Neuron (in vitro differentiated cells): ENCODE results near the gene FAT1.

Experiments
- H2AFZ ChIP-seq: one replicate; pipeline ENCODE4 v1.6.1; 2013; ENCODE audit warnings: low read depth, mild to moderate bottlenecking, inconsistent platforms, low read length, moderate library complexity
- H3K27me3 ChIP-seq: one replicate; pipeline ENCODE4 v1.6.1; 2013; ENCODE audit warnings: low read length; ENCODE audit not compliant: insufficient read depth
- H3K36me3 ChIP-seq: one replicate; pipeline ENCODE4 v1.6.1; 2013; ENCODE audit warnings: low read length; ENCODE audit not compliant: insufficient read depth
- H3K4me1 ChIP-seq: one replicate; pipeline ENCODE4 v1.6.1; 2013; ENCODE audit warnings: low read length; ENCODE audit not compliant: insufficient read depth
- H3K4me3 ChIP-seq: 2 replicates; pipeline ENCODE4 v1.5.1; 2013; ENCODE audit warnings: mild to moderate bottlenecking, low read length, moderate library complexity
- H3K9me3 ChIP-seq: one replicate; pipeline ENCODE4 v1.6.1; 2013; ENCODE audit warnings: low read length

Gene FAT1

DNA sequence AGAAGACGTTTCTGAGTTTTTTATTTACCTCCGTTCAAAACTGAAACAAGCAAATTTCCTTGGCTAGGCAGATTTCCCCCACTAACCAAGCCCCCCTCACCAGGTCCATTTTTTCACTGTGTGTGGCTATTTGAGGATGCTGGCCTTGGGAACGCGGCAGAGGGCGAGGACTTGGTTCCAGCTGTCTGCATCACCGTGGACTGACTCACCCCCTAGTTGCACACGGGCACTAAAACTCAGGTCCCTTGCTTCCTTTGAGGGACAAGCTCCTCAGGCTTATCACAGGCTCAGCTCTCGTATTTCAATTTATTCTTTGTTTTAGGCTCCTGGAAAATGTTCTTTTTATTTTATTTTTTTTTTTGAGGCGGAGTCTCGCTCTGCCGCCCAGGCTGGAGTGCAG lies 159.9 kb downstream of the FAT1 start:
- H3K9me3 ChIP-seq = no peaks in the 10 kb centered on the region
- H3K4me3 ChIP-seq = no peak overlapping the region
- H3K36me3 ChIP-seq = no peaks in the 10 kb centered on the region
- H3K4me1 ChIP-seq = no peaks in the 10 kb centered on the region
- no peaks in the 10 kb centered on the region for H3K27me3 ChIP-seq
- H2AFZ ChIP-seq = no peak overlapping the region

DNA sequence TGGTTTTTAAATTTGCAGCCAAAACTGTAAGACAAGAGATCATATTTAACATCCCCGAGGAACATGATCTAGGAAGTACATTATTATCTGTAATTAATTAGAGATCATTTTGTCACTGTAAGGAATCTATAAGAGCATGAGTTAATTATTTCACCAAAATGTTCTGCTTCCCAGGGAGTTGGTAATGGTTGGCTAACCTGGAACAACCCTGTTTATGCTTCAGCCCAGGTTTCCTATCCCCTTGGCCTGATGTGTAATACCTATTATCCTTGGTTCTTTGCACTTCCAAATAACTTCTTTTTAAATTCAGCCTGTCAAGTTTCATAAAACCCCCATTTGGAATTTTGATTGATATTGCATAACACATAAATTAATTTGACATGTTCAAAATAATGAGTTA lies 161.9 kb downstream of the FAT1 start:
- Histone ChIP-seq H2AFZ (no peak overlapping the region), H3K4me1 (no peaks in the 10 kb centered on the region), H3K9me3 (no peaks in the 10 kb centered on the region), H3K36me3 (no peaks in the 10 kb centered on the region), H3K4me3 (no peak overlapping the region), H3K27me3 (peaks cover 5% of the 10 kb centered on the region)

- Histone ChIP-seq H2AFZ (no peak overlapping the region), H3K4me3 (no peak overlapping the region), H3K9me3 (no peaks in the 10 kb centered on the region), H3K4me1 (no peaks in the 10 kb centered on the region), H3K36me3 (no peaks in the 10 kb centered on the region), H3K27me3 (peaks cover 8% of the 10 kb centered on the region)
Observed at GRCh38 chr4:186560647-186561046, 163.0 kb downstream of the FAT1 start.

DNA sequence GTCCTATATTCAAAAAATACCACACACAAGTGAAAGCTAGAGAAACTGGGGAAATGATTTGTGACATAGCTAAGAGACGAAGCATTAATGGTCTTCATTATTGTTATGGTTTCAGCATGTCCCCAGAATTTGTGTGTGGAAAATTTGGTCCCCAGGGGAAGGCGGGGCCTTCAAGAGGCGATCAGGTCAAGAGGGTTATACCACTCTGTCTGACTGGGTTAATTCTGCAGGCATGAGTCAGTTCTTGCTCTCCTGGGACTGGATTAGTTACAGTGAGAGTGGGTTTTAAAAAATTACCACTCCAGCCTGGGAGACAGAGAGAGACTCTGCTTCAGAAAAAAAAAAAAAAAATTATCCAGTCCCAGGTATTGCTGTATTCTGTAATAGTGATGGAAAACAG lies 166.2 kb downstream of the FAT1 start:
- Histone ChIP-seq H3K9me3 (no peaks in the 10 kb centered on the region), H2AFZ (no peak overlapping the region), H3K4me1 (peaks cover 6% of the 10 kb centered on the region), H3K36me3 (no peaks in the 10 kb centered on the region), H3K27me3 (peaks cover 29% of the 10 kb centered on the region), H3K4me3 (no peak overlapping the region)

DNA sequence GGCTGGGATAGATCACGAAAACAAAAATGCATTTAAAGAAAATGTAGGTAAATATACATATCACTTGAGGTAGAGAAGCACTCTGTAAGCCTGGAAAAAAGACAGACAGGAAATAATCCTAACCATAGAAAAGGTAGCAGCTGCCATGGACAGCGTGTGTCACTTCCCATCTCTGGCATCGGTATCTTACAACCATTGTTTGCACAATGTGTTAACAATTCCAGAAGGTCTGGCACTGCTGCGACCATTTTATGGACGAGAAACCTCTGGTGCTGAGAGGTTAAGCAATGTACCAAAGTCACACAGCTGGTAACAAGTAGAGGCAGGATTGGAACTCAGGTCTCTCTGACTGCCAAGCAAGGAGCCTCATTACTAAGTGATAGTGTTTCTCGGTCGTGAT lies 166.6 kb downstream of the FAT1 start:
- Histone ChIP-seq H3K4me3 (no peak overlapping the region), H2AFZ (no peak overlapping the region), H3K4me1 (peaks cover 6% of the 10 kb centered on the region), H3K27me3 (peaks cover 30% of the 10 kb centered on the region), H3K36me3 (no peaks in the 10 kb centered on the region), H3K9me3 (no peaks in the 10 kb centered on the region)

DNA sequence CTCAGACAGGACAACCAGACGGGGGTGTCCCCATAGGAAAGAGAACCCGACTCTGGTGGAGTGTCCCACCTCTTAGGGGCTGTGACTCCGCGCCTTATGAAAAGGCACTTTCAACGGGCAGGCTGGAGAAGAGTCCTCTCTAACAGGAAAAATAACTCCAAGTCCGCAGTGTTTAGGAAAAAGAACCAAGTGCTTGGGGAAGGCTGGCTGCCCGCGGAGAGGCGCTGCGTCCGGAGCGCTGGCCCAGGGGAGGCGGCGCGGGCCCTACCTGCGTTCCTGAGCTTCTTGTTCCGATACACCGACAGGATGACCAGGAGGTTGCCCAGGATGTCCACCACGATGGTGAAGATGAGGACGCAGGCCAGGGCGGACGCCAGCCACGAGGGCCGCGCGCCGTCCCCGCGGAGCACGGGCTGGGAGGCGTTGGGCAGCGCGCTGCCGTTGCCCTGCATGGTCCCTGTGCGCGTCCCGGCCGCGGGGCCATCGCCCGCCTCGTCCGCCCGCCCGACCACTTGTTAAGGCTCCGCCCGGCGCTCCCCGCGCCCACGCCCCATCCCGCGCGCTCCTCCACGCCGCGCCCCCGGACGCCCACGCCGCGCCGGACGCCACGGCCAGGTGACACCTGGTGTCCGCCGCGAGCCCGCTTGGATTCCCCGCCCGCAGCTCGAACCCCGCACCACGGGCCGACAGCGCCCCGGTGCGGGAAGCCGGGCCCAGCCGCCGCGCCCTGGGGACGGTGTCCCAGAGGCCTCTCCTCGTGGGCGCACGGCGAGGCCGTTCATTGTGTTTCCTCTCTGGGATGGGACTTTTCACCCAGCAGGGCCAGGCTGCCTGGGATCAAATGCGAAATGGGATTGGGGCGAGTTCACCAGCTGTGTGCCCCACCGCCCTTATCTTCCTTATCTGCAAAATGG lies 168.5 kb downstream of the FAT1 start, which contains the start of gene MTNR1A:
TSS of gene MTNR1A (minus strand) at position 654 of the 914 bp plus-strand sequence. CDS start at position 452, 202 bp downstream.
- peaks cover 32% of the 10 kb centered on the region for H3K27me3 ChIP-seq
- no peaks in the 10 kb centered on the region for H3K9me3 ChIP-seq
- H3K36me3 ChIP-seq = no peaks in the 10 kb centered on the region
- peaks cover 6% of the 10 kb centered on the region for H3K4me1 ChIP-seq
- H3K4me3 ChIP-seq = peak within 1 kb of the TSS; percentile 45
- H2AFZ ChIP-seq = peak within 1 kb of the TSS; percentile 64

- Histone ChIP-seq H2AFZ (peak overlapping the region; percentile 64), H3K4me1 (peaks cover 6% of the 10 kb centered on the region), H3K36me3 (no peaks in the 10 kb centered on the region), H3K27me3 (peaks cover 38% of the 10 kb centered on the region), H3K4me3 (peak overlapping the region; percentile 45), H3K9me3 (no peaks in the 10 kb centered on the region)
Observed at GRCh38 chr4:186554539-186554913, 169.1 kb downstream of the FAT1 start.

- Histone ChIP-seq H3K4me3 (no peak overlapping the region), H2AFZ (no peak overlapping the region), H3K27me3 (peaks cover 42% of the 10 kb centered on the region), H3K4me1 (peaks cover 6% of the 10 kb centered on the region), H3K36me3 (no peaks in the 10 kb centered on the region), H3K9me3 (no peaks in the 10 kb centered on the region)
Observed at GRCh38 chr4:186553717-186554116, 169.9 kb downstream of the FAT1 start.

DNA sequence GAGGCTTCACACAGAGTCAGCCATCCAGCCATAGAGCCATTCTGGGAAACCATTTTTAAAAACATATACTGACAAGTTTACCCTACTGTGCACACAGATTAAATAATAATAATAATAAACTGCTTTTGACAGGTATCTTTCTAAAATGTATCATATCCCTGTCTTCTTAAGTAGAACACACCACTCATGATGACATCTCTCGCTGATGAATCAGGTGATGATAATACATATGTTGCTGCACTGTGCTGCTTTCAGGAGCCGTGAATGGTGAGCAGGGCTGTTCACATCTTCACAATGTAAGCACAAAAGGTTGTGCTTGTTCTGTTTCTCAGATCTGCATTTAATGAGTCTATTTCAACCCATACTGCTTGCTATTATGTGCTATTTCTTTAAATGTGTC lies 171.8 kb downstream of the FAT1 start:
- H3K4me1 ChIP-seq = peaks cover 6% of the 10 kb centered on the region
- H3K36me3 ChIP-seq = no peaks in the 10 kb centered on the region
- no peak overlapping the region for H3K4me3 ChIP-seq
- no peaks in the 10 kb centered on the region for H3K9me3 ChIP-seq
- H2AFZ ChIP-seq = no peak overlapping the region
- H3K27me3 ChIP-seq = peaks cover 41% of the 10 kb centered on the region

DNA sequence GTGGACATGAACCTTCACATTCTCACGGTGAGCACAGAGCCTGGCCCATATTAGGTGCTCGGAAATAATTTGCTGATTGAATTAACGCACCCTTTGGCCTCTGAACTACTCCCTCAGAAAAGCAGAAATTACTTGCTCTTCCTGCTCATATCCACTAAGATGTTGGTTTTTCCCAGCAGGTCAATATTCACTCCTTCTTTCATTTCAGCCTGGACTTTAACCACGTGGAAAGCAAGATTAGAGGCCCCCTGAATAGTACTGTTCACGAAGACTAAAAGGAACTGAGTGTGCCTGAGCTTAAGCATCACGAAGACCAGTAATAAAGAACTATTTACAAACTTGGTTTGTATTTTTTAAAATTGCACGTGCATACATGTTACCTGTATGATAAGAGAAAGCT lies 178.2 kb downstream of the FAT1 start:
- peaks cover 16% of the 10 kb centered on the region for H3K27me3 ChIP-seq
- H2AFZ ChIP-seq = no peak overlapping the region
- no peaks in the 10 kb centered on the region for H3K9me3 ChIP-seq
- no peaks in the 10 kb centered on the region for H3K4me1 ChIP-seq
- H3K4me3 ChIP-seq = no peak overlapping the region
- H3K36me3 ChIP-seq = no peaks in the 10 kb centered on the region

DNA sequence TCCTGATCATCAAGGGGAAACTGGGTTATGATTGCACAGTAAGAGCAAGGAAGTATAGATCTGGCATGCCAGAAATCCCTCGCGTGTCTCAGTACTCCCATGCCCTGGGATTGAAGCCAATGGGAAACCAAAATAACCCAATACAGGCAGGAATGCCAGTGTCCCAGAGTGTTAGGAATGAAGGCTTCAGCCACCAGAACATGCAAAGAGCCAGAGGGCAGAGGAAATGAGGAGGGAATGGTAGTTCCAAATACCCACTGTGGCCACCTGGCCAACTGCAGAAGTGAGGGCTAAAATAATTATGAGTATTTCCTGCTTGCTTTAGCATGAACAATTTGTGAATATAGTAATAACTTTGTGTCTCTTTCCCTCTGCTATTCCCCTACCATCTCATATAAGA lies 180.4 kb downstream of the FAT1 start:
- Histone ChIP-seq H3K36me3 (no peaks in the 10 kb centered on the region), H3K4me1 (no peaks in the 10 kb centered on the region), H2AFZ (no peak overlapping the region), H3K9me3 (no peaks in the 10 kb centered on the region), H3K4me3 (no peak overlapping the region), H3K27me3 (peaks cover 3% of the 10 kb centered on the region)

DNA sequence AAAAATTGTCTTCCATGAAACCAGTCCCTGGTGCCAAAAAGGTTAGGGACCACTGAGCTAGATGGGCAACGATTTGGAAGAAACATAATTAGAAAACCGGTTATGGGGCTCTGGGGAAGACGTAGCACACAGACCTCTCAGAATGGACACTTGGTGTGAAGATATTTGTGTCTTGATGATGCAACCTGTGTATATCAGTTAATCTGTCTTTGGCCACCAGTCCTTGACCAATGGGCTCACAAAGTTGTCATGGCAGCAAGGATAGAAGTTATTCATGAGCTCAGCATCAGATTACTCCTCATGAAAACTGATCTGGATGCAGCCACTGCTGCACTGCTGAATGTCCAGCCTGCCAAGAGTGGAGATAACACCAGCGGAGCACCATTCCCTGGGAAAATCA lies 181.9 kb downstream of the FAT1 start:
- H3K9me3 ChIP-seq = no peaks in the 10 kb centered on the region
- no peaks in the 10 kb centered on the region for H3K36me3 ChIP-seq
- no peaks in the 10 kb centered on the region for H3K27me3 ChIP-seq
- no peaks in the 10 kb centered on the region for H3K4me1 ChIP-seq
- no peak overlapping the region for H3K4me3 ChIP-seq
- no peak overlapping the region for H2AFZ ChIP-seq

- Histone ChIP-seq H3K4me1 (no peaks in the 10 kb centered on the region), H3K9me3 (no peaks in the 10 kb centered on the region), H3K27me3 (no peaks in the 10 kb centered on the region), H2AFZ (no peak overlapping the region), H3K36me3 (no peaks in the 10 kb centered on the region), H3K4me3 (no peak overlapping the region)
Observed at GRCh38 chr4:186537843-186538521, 185.7 kb downstream of the FAT1 start.
